Endothelial cell of umbilical vein (primary cell): ENCODE data around the gene PLRG1. TPM values are rescaled to one million over a fixed set of nuclear protein-coding genes. Genes with fewer than 3 reads are reported as not detected.

Source experiments
- BruUV-seq: library from RNA; stranded (reverse); fragments of 400-500 nt; replicated peaks from 2 replicates; lab custom pipeline; 2021; lab: Mats Ljungman, UMichigan
- CTCF ChIA-PET: fragments of 300-600, 350-600 bp; sonication (Branson Sonifier 250); formaldehyde crosslinking; loops from one replicate; lab custom pipeline; 2021; ENCODE audit warnings: antibody characterized with exemption, inconsistent platforms; lab: Charles Lee
- POLR2A ChIA-PET: fragments of 300-600, 350-600 bp; sonication (Branson Sonifier 250); formaldehyde crosslinking; loops from one replicate; lab custom pipeline; 2021; ENCODE audit warnings: antibody characterized with exemption, inconsistent platforms; lab: Charles Lee
- DNase-seq: peaks from one replicate; pipeline ENCODE4 v3.0.0-alpha.2; 2011; ENCODE audit warnings: low read depth, low spot score
- FAIRE-seq: peaks from 2 replicates; lab custom pipeline; 2011; peaks lifted over from hg19 to GRCh38; lab: Jason Lieb, UNC
- H2AFZ ChIP-seq: 2 replicates; pipeline ENCODE4 v1.6.0; 2012; ENCODE audit warnings: low read depth, low read length, control low read depth, inconsistent platforms
- H3K27ac ChIP-seq: 2 replicates; pipeline ENCODE4 v1.5.1; 2011; ENCODE audit warnings: low read depth, mild to moderate bottlenecking, control low read depth, low read length, moderate library complexity; ENCODE audit not compliant: insufficient read depth
- H3K27me3 ChIP-seq, 2 experiments: 2 replicates each; pipeline versions ENCODE4 v1.6.0 to v1.6.1; 2011; ENCODE audit warnings: low read length in 2 of 2, mixed read lengths in 1 of 2; ENCODE audit not compliant: control insufficient read depth in 2 of 2, insufficient read depth in 2 of 2
- H3K36me3 ChIP-seq, 2 experiments: 2 replicates in 1 of 2; 3 replicates in 1 of 2; pipeline ENCODE4 v1.5.1; 2011; ENCODE audit warnings: low read length in 2 of 2, mild to moderate bottlenecking in 1 of 2, moderate library complexity in 1 of 2; ENCODE audit not compliant: control insufficient read depth in 2 of 2, insufficient read depth in 2 of 2; ENCODE audit errors: extremely low read depth in 1 of 2
- H3K4me1 ChIP-seq: 3 replicates; pipeline ENCODE4 v1.5.1; 2011; ENCODE audit warnings: mild to moderate bottlenecking, low read length; ENCODE audit not compliant: control insufficient read depth, insufficient read depth; ENCODE audit errors: extremely low read depth
- H3K4me2 ChIP-seq: 2 replicates; pipeline ENCODE4 v1.6.1; 2011; ENCODE audit warnings: low read length, control low read depth, mixed read lengths; ENCODE audit not compliant: insufficient read depth
- H3K4me3 ChIP-seq, 3 experiments: fragments of 200-600 bp in 1 of 3; sonication (generic), shearing (Covaris generic) in 1 of 3; replicated peaks in 1 of 3; 2 replicates each; pipeline ENCODE4 v1.5.1; 2011 to 2016; ENCODE audit warnings: control low read depth in 3 of 3, low read length in 3 of 3, mild to moderate bottlenecking in 2 of 3, inconsistent platforms in 1 of 3, low read depth in 1 of 3, moderate library complexity in 1 of 3; ENCODE audit not compliant: insufficient read depth in 1 of 3
- H3K79me2 ChIP-seq: 2 replicates; pipeline ENCODE4 v1.6.0; 2012; ENCODE audit warnings: low read length, inconsistent platforms; ENCODE audit not compliant: control insufficient read depth, insufficient read depth
- H3K9ac ChIP-seq: replicated peaks from 2 replicates; pipeline ENCODE3; 2011; ENCODE audit warnings: low read length, control low read depth; ENCODE audit not compliant: insufficient read depth; ENCODE audit errors: extremely low read depth
- H3K9me1 ChIP-seq: replicated peaks from 3 replicates; pipeline ENCODE4 v1.6.0; 2011; ENCODE audit warnings: mild to moderate bottlenecking, low read length; ENCODE audit not compliant: control insufficient read depth, insufficient read depth; ENCODE audit errors: extremely low read depth
- H3K9me3 ChIP-seq: replicated peaks from 2 replicates; pipeline ENCODE4 v1.5.1; 2012; ENCODE audit warnings: low read length, inconsistent platforms; ENCODE audit not compliant: control insufficient read depth, insufficient read depth
- H4K20me1 ChIP-seq: replicated peaks from 2 replicates; pipeline ENCODE3; 2011; ENCODE audit warnings: mild to moderate bottlenecking, low read length; ENCODE audit not compliant: control insufficient read depth, insufficient read depth; ENCODE audit errors: extremely low read depth
- EZH2 ChIP-seq: IDR thresholded peaks from 2 replicates; pipeline ENCODE4 v1.6.1; 2012; ENCODE audit warnings: borderline replicate concordance, low read depth, mild to moderate bottlenecking, moderate library complexity, low read length, inconsistent platforms; ENCODE audit not compliant: severe bottlenecking
- FOS ChIP-seq: IDR thresholded peaks from 2 replicates; pipeline ENCODE4 v1.6.1; 2011; ENCODE audit warnings: mild to moderate bottlenecking, low read length, moderate library complexity, borderline replicate concordance; ENCODE audit not compliant: insufficient read depth
- GATA2 ChIP-seq: IDR thresholded peaks from 2 replicates; pipeline ENCODE4 v1.7.0; 2011; ENCODE audit warnings: low read depth, mild to moderate bottlenecking, moderate library complexity, mixed read lengths, low read length; ENCODE audit not compliant: insufficient read length, insufficient read depth
- JUN ChIP-seq: IDR thresholded peaks from 2 replicates; pipeline ENCODE4 v1.6.1; 2011; ENCODE audit warnings: borderline replicate concordance, low read depth; ENCODE audit not compliant: insufficient read length, insufficient read depth
- MYC ChIP-seq: IDR thresholded peaks from one replicate; pipeline ENCODE4 v1.6.1; 2011; ENCODE audit warnings: mild to moderate bottlenecking, low read depth, low read length
- POLR2A ChIP-seq: IDR thresholded peaks from 2 replicates; pipeline ENCODE4 v1.6.1; 2012; ENCODE audit warnings: low read depth, mild to moderate bottlenecking, control low read depth, low read length
- POLR2AphosphoS5 ChIP-seq: IDR thresholded peaks from 2 replicates; pipeline ENCODE4 v1.6.1; 2012; ENCODE audit warnings: low read depth, mild to moderate bottlenecking, control low read depth, low read length, moderate library complexity; ENCODE audit not compliant: insufficient read depth
- dilution Hi-C: fragments of 300-500 bp; cut with MboI; formaldehyde crosslinking; loops from one replicate; pipeline ENCODE4 v1.15.0; 2019; ENCODE audit warnings: low sequenced_read_pairs; ENCODE audit not compliant: extremely low pct_ligation_motif_present
- intact Hi-C: fragments of 100-400 bp; cut with micrococcal nuclease; formaldehyde crosslinking; loops from one replicate; pipeline ENCODE4 v1.10.0; 2022
- polyA plus RNA-seq, 4 experiments: library from polyadenylated mRNA; depleted of rRNA in 3 of 4; stranded (reverse) in 3 of 4; unstranded in 1 of 4; fragments of >200 nt; gene quantifications; 2 replicates each; pipeline versions ENCODE4 v1.2.1 to v1.2.3, GENCODE V29; 2011 to 2012; ENCODE audit warnings: missing spikeins in 1 of 4
- total RNA-seq: library from RNA; stranded (reverse); gene quantifications from 2 replicates; pipeline ENCODE4 v1.2.3, GENCODE V29; 2021
- TF ChIP-seq, protein P1 (sequence below): IDR thresholded peaks from 2 replicates; pipeline ENCODE4 v1.6.1; 2011; ENCODE audit not compliant: insufficient read depth, insufficient read length
- TF ChIP-seq, protein P2 (sequence below), 2 donors: IDR thresholded peaks; 1 replicate in 1 of 2; 2 replicates in 1 of 2; pipeline ENCODE4 v1.5.1; 2011; ENCODE audit warnings: low read length in 2 of 2, mild to moderate bottlenecking in 2 of 2, moderate library complexity in 2 of 2, control low read depth in 1 of 2, inconsistent platforms in 1 of 2, low read depth in 1 of 2; ENCODE audit not compliant: insufficient read depth in 1 of 2; ENCODE audit errors: extremely low read depth in 1 of 2

Gene PLRG1
- total and polyA plus RNA-seq, 2 donors (not counting 3 experiments of a cell fraction or from before 2014, with no cell fraction given) = 50.9 to 91.9 TPM

DNA sequence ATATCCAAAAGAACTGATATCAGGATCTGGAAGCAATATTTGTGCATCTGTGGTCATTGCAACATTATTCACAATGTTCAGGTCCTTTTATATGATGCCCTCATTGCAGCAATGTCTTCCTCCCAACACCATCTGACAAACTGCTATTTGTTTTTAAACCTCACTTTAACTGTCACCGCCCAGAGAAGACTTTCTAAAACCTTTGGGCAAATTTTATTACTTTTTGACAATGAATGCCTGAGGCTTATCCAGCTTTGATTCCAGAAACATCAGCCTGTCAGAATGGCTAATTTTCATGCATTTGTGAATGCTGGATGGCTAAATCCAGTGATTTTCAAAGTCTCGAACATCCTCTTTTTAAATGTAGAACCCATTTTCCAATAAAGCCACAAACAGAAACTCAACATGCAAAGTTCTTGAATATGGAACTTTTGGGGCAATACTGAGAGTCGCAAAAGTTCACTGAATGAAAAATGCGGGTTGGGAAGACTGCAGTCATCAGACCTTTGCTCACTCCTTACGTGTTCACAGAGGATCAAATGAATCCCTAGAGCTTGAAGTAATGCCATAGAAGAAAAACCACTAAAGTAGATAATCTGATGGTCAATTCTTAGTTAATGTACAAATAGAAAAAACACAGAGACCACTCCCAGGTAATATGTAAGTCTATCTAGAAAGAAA, 23.1 kb upstream of the PLRG1 start:
- Histone ChIP-seq H3K4me2 (no peak overlapping the region), H3K9ac (no peak overlapping the region), H3K4me3 (no peak overlapping the region), H3K36me3 (no peaks in the 10 kb centered on the region), H3K79me2 (no peaks in the 10 kb centered on the region), H3K9me3 (no peaks in the 10 kb centered on the region), H3K4me1 (no peaks in the 10 kb centered on the region), H3K27me3 (no peaks in the 10 kb centered on the region), H3K9me1 (no peaks in the 10 kb centered on the region), H4K20me1 (no peaks in the 10 kb centered on the region), H2AFZ (no peak overlapping the region), H3K27ac (no peak overlapping the region)
- POLR2A ChIA-PET = no interaction called here
- dilution Hi-C loops = no loop called here
- no TSS peak for BruUV-seq
- DNase-seq = no peak
- intact Hi-C loops = no loop called here
- CTCF ChIA-PET = interaction anchor here (1.8 to 2.6 kb wide), 2 partner anchors 14 to 45 kb away, joined by 6 to 12 read pairs; no protein-coding TSS in a partner anchor
- no peak for FAIRE-seq
- no peak for TF ChIP-seq POLR2A
- no peak for TF ChIP-seq POLR2AphosphoS5
- TF ChIP-seq GATA2 = no peak
- TF ChIP-seq, protein P1, sequence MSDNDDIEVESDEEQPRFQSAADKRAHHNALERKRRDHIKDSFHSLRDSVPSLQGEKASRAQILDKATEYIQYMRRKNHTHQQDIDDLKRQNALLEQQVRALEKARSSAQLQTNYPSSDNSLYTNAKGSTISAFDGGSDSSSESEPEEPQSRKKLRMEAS = no peak
- no peak for TF ChIP-seq JUN
- TF ChIP-seq FOS = no peak
- no peak for TF ChIP-seq MYC
- TF ChIP-seq, protein P2, sequence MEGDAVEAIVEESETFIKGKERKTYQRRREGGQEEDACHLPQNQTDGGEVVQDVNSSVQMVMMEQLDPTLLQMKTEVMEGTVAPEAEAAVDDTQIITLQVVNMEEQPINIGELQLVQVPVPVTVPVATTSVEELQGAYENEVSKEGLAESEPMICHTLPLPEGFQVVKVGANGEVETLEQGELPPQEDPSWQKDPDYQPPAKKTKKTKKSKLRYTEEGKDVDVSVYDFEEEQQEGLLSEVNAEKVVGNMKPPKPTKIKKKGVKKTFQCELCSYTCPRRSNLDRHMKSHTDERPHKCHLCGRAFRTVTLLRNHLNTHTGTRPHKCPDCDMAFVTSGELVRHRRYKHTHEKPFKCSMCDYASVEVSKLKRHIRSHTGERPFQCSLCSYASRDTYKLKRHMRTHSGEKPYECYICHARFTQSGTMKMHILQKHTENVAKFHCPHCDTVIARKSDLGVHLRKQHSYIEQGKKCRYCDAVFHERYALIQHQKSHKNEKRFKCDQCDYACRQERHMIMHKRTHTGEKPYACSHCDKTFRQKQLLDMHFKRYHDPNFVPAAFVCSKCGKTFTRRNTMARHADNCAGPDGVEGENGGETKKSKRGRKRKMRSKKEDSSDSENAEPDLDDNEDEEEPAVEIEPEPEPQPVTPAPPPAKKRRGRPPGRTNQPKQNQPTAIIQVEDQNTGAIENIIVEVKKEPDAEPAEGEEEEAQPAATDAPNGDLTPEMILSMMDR (IDR thresholded peaks at IDR 0.05; ENCODE audit: extremely low read depth in 1 of 2, insufficient read depth in 1 of 2, low read depth in 1 of 2, low read length in 2 of 2) = no peak
- TF ChIP-seq EZH2 = no peak
